ENCODE measurements around the gene C12orf57.
A peak's percentile ranks its signal among the peaks of the same experiment; 100 is the strongest.

Gene C12orf57

GRCh38 chr12:6943389-6943721 is 467 bp upstream of the C12orf57 start:
- in situ Hi-C loops (cut with MboI; ENCODE audit: low sequenced_read_pairs, unreplicated experiment), result loop anchor here (25.0 kb wide), 1 partner anchor 169 kb away; the partner anchor contains the start of gene C1RL
- DNase-seq (ENCODE audit: low spot score), result peak; percentile 93
- no peak for TF ChIP-seq CTCF (IDR thresholded peaks at IDR 0.05; ENCODE audit: borderline replicate concordance, control extremely low read depth, extremely low read depth, insufficient read depth, missing control alignments)

- in situ Hi-C loops (cut with MboI; ENCODE audit: low sequenced_read_pairs, unreplicated experiment), result loop anchor here (25.0 kb wide), 1 partner anchor 168 kb away; the partner anchor contains the start of gene C1RL
- TF ChIP-seq CTCF (IDR thresholded peaks at IDR 0.05; ENCODE audit: borderline replicate concordance, control extremely low read depth, extremely low read depth, insufficient read depth, missing control alignments), result peak; percentile 98
- peak; percentile 85 for DNase-seq (ENCODE audit: low spot score)
These were observed 762 bp downstream of the C12orf57 start for GRCh38 chr12:6944381-6945186.

- no peak for TF ChIP-seq CTCF (IDR thresholded peaks at IDR 0.05; ENCODE audit: borderline replicate concordance, control extremely low read depth, extremely low read depth, insufficient read depth, missing control alignments)
- no peak for DNase-seq (ENCODE audit: low spot score)
- in situ Hi-C loops (cut with MboI; ENCODE audit: low sequenced_read_pairs, unreplicated experiment), result loop anchor here (25.0 kb wide), 1 partner anchor 167 kb away; the partner anchor contains the start of gene C1RL
These were observed 1.8 kb downstream of the C12orf57 start for GRCh38 chr12:6945613-6946012.

GRCh38 chr12:6946033-6946919 is 2.5 kb downstream of the C12orf57 start:
- in situ Hi-C loops (cut with MboI; ENCODE audit: low sequenced_read_pairs, unreplicated experiment), result loop anchor here (25.0 kb wide), 1 partner anchor 166 kb away; the partner anchor contains the start of gene C1RL
- DNase-seq (ENCODE audit: low spot score), result peak; percentile 84
- TF ChIP-seq CTCF (IDR thresholded peaks at IDR 0.05; ENCODE audit: borderline replicate concordance, control extremely low read depth, extremely low read depth, insufficient read depth, missing control alignments), result no peak

DNA sequence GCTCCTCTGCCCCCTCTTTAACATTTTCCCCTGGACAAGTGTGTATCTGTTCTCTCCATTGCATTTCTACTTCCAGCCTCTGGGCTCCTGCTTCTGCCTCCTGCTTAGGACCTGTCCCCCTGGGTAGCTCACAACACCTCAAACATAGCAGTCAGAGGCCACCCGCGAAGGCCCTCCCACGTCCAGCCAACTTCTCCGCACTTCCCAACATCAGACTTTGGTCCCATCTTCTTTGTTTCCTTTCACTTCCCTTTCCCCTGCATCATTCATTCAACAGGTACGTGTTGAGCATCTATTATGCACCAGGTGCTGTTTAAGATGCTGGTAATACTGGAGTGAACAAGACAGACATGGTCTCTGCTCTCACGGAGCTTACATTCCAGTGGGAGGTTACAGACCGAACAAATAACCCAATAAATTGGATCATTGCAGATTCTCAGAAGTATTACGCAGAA is 3.1 kb downstream of the C12orf57 start:
- no peak for DNase-seq (ENCODE audit: low spot score)
- in situ Hi-C loops (cut with MboI; ENCODE audit: low sequenced_read_pairs, unreplicated experiment), result loop anchor here (25.0 kb wide), 1 partner anchor 165 kb away; the partner anchor contains the start of gene C1RL
- no peak for TF ChIP-seq CTCF (IDR thresholded peaks at IDR 0.05; ENCODE audit: borderline replicate concordance, control extremely low read depth, extremely low read depth, insufficient read depth, missing control alignments)

DNA sequence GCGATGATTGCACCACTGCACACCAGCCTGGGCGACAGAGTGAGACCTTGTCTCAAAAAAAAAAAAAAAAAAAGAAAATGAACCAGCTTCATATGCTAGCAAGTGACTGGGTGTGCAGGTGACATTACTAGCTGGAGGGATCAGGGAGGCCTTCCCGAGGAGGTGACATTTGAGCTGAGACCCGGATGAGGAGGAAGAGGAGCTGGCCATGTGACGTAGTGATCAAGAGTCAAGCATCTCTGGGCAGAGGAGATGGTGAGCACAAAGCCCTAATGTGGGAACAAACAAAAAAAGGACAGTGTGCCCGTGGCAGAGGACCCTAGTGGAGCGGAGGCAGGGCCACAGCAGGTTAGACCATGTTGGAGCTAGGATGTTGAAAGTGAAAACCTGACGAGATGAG is 3.8 kb downstream of the C12orf57 start:
- in situ Hi-C loops (cut with MboI; ENCODE audit: low sequenced_read_pairs, unreplicated experiment), result loop anchor here (25.0 kb wide), 1 partner anchor 165 kb away; the partner anchor contains the start of gene C1RL
- no peak for TF ChIP-seq CTCF (IDR thresholded peaks at IDR 0.05; ENCODE audit: borderline replicate concordance, control extremely low read depth, extremely low read depth, insufficient read depth, missing control alignments)
- DNase-seq (ENCODE audit: low spot score), result no peak
